Measurements from ENCODE around the gene PLXNA1.

Gene PLXNA1

GRCh38 chr3:127006781-127007436, 24.0 kb downstream of the PLXNA1 start:
- no peaks in the 10 kb centered on the region for H3K9me2 ChIP-seq (replicated peaks; ENCODE audit: insufficient read depth, low read length)
- H3K4me3 ChIP-seq (ENCODE audit: insufficient read depth, low read length, poor library complexity, severe bottlenecking): no peak overlapping the region
- H2AFZ ChIP-seq (ENCODE audit: low read depth, low read length, severe bottlenecking): no peak overlapping the region
- H3K36me3 ChIP-seq (ENCODE audit: low read length): no peaks in the 10 kb centered on the region
- H3F3A ChIP-seq (ENCODE audit: insufficient read depth): no peaks in the 10 kb centered on the region
- no peak overlapping the region for H3K9ac ChIP-seq (ENCODE audit: low read length)
- no peaks in the 10 kb centered on the region for H3K27me3 ChIP-seq (ENCODE audit: low read length)
- H3K9me3 ChIP-seq (ENCODE audit: insufficient read depth, low read length): no peaks in the 10 kb centered on the region
- no peaks in the 10 kb centered on the region for H4K20me1 ChIP-seq (ENCODE audit: low read depth, low read length)
- TF ChIP-seq CTCF (IDR thresholded peaks at IDR 0.05; ENCODE audit: insufficient read depth, low read length, poor library complexity, severe bottlenecking): no peak
- no peak for TF ChIP-seq EZH2phosphoT487 (conservative IDR thresholded peaks at IDR 0.05; ENCODE audit: low read length)
- no peaks in the 10 kb centered on the region for H3K79me2 ChIP-seq (ENCODE audit: insufficient read depth, low read length)
- H3K4me2 ChIP-seq (ENCODE audit: low read depth, low read length, poor library complexity, severe bottlenecking): no peak overlapping the region
- H3K27ac ChIP-seq (ENCODE audit: low read depth, low read length): no peak overlapping the region

- H3K27ac ChIP-seq (ENCODE audit: low read depth, low read length): no peak overlapping the region
- H3K9me3 ChIP-seq (ENCODE audit: insufficient read depth, low read length): no peaks in the 10 kb centered on the region
- H3K27me3 ChIP-seq (ENCODE audit: low read length): no peaks in the 10 kb centered on the region
- H3F3A ChIP-seq (ENCODE audit: insufficient read depth): no peaks in the 10 kb centered on the region
- no peaks in the 10 kb centered on the region for H3K9me2 ChIP-seq (replicated peaks; ENCODE audit: insufficient read depth, low read length)
- H2AFZ ChIP-seq (ENCODE audit: low read depth, low read length, severe bottlenecking): no peak overlapping the region
- no peak overlapping the region for H3K4me3 ChIP-seq (ENCODE audit: insufficient read depth, low read length, poor library complexity, severe bottlenecking)
- H3K79me2 ChIP-seq (ENCODE audit: insufficient read depth, low read length): no peaks in the 10 kb centered on the region
- TF ChIP-seq EZH2phosphoT487 (conservative IDR thresholded peaks at IDR 0.05; ENCODE audit: low read length) (no peak), CTCF (IDR thresholded peaks at IDR 0.05; ENCODE audit: insufficient read depth, low read length, poor library complexity, severe bottlenecking) (no peak)
- H3K9ac ChIP-seq (ENCODE audit: low read length): no peak overlapping the region
- H3K4me2 ChIP-seq (ENCODE audit: low read depth, low read length, poor library complexity, severe bottlenecking): no peak overlapping the region
- H4K20me1 ChIP-seq (ENCODE audit: low read depth, low read length): no peaks in the 10 kb centered on the region
- H3K36me3 ChIP-seq (ENCODE audit: low read length): no peaks in the 10 kb centered on the region
Measured at GRCh38 chr3:127008236-127008635, 25.3 kb downstream of the PLXNA1 start.

GRCh38 chr3:127009531-127009930, 26.6 kb downstream of the PLXNA1 start:
- Histone ChIP-seq H2AFZ (ENCODE audit: low read depth, low read length, severe bottlenecking) (no peak overlapping the region), H3K9me3 (ENCODE audit: insufficient read depth, low read length) (no peaks in the 10 kb centered on the region), H3K79me2 (ENCODE audit: insufficient read depth, low read length) (no peaks in the 10 kb centered on the region), H3F3A (ENCODE audit: insufficient read depth) (no peaks in the 10 kb centered on the region), H3K4me3 (ENCODE audit: insufficient read depth, low read length, poor library complexity, severe bottlenecking) (no peak overlapping the region), H3K36me3 (ENCODE audit: low read length) (no peaks in the 10 kb centered on the region), H3K27ac (ENCODE audit: low read depth, low read length) (no peak overlapping the region), H4K20me1 (ENCODE audit: low read depth, low read length) (no peaks in the 10 kb centered on the region), H3K9me2 (replicated peaks; ENCODE audit: insufficient read depth, low read length) (no peaks in the 10 kb centered on the region), H3K9ac (ENCODE audit: low read length) (no peak overlapping the region), H3K27me3 (ENCODE audit: low read length) (no peaks in the 10 kb centered on the region), H3K4me2 (ENCODE audit: low read depth, low read length, poor library complexity, severe bottlenecking) (no peak overlapping the region)
- TF ChIP-seq EZH2phosphoT487 (conservative IDR thresholded peaks at IDR 0.05; ENCODE audit: low read length) (no peak), CTCF (IDR thresholded peaks at IDR 0.05; ENCODE audit: insufficient read depth, low read length, poor library complexity, severe bottlenecking) (no peak)

All from SU-DHL-6 (cell line).